CD4-positive, alpha-beta T cell treated with Interleukin-15 for 1 hour (primary cell): ENCODE data around the gene SSX4B.
"Not testable (repeated sequence)": the region's sequence is repeated elsewhere in the genome, so short reads cannot be mapped to it uniquely, and the experiment has no call there.

Source experiments
- DNase-seq: peaks from one replicate; pipeline ENCODE4 v3.0.0-alpha.2; 2020

SSX4B gene, protein sequence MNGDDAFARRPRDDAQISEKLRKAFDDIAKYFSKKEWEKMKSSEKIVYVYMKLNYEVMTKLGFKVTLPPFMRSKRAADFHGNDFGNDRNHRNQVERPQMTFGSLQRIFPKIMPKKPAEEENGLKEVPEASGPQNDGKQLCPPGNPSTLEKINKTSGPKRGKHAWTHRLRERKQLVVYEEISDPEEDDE

GRCh38 chrX:48411860-48412259, at the start of gene SSX4B:
TSS of gene SSX4B (minus strand) at chrX:48411960. CDS start at chrX:48411372, 588 bp downstream.
- DNase-seq, result not testable (repeated sequence)

GRCh38 chrX:48460606-48461005, 48.8 kb upstream of the SSX4B start:
- DNase-seq, result no peak

DNA sequence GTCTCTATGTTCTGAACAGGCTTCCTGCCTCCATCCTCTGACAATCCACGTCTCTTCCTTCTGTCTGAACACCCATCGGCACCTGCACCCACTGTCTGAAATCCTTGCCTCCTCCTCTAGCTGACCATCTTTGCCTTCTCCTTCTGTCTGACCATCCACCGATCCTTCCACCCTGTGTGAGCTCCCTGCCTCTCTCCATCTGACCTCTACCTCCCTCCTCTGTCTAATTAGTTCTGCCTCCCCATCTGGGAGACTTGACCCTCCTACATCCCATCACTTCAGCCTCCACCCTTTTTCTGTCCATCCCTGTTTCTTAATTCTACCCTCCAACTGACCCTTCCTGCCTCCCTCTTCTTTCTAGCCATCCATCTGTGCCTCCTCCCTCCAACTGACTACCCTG, 48.3 kb upstream of the SSX4B start:
- no peak for DNase-seq

GRCh38 chrX:48459483-48459882, 47.7 kb upstream of the SSX4B start:
- no peak for DNase-seq

DNA sequence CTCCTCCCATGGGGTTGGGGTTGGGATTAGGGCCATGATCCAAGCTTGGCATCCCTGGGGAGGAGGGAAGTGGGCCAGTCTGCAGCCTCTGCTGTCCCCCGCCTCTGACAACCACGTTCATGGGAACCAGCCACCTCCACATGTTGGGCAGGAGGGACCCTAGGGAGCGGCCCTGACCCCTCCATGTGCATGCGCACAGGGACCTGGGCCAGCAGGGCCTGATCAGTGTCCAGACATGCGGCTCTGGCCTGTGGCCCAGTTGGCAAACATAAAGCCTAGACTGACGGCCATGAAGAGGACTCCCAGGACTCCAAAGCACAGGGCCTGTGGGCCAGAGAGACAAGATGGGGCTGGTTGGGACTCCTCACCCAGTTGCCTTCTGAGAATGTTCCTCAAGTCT, 47.0 kb upstream of the SSX4B start:
- DNase-seq, result no peak

DNA sequence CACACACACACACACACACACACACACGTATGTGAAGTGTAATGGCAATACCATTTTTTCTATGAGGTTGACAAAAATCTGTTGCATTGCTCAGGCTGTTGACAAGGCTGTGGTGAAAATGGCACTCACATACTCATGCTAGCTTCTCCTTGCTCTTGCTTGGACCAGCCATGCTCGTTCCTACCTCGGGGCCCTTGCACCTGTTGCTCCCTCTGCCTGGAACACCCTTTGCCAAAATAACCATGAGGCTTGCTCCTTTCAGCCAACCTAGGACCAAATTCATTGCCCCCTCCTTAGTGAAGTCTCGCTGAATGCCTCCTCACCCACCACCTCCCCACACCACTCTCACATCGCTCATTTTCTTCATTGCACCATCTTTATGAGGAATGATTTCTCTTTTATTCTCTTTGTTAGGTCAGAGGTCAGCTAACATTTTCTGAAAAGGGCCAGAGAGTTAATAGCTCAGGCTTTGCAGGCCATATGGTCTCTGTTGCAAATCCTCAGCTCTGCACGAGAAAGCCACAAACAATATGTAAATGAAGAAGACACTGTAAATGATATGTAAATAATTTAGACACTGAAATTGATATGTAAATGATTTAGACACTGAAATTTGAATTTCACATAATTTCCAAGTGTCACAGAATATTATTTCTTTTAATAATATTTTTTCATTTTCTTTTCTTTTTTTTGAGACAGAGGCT, 45.0 kb upstream of the SSX4B start:
- DNase-seq, result no peak

- DNase-seq, result no peak
Measured at GRCh38 chrX:48451708-48452107, 39.9 kb upstream of the SSX4B start.

GRCh38 chrX:48450076-48450475, 38.3 kb upstream of the SSX4B start:
- no peak for DNase-seq

GRCh38 chrX:48447201-48447600, 35.4 kb upstream of the SSX4B start:
- not testable (repeated sequence) for DNase-seq

GRCh38 chrX:48433713-48434112, 22.0 kb upstream of the SSX4B start:
- DNase-seq, result not testable (repeated sequence)

- DNase-seq, result not testable (repeated sequence)
Measured at GRCh38 chrX:48430166-48430565, 18.4 kb upstream of the SSX4B start.

DNA sequence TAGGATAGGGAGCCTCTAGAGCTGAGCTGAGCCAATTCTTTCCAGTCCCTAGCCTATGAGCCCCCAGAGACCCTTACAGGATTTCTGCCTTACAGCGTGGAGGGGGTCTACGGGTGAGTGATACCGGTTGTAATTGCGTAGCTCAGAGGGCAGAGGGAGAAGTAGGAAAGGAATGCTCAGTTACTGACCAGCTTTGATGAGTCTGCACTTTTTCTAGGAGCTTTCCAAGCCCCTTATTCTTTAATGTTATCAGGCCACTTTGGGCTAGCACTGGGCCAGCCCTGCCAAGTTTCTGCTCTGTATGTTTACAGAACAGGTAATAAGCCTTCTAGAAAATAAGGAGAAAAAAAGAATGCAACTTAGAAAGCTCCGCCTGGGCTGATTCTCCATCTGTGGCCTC, 17.8 kb upstream of the SSX4B start:
- not testable (repeated sequence) for DNase-seq

- DNase-seq, result not testable (repeated sequence)
Measured at GRCh38 chrX:48427027-48427716, 15.4 kb upstream of the SSX4B start.

DNA sequence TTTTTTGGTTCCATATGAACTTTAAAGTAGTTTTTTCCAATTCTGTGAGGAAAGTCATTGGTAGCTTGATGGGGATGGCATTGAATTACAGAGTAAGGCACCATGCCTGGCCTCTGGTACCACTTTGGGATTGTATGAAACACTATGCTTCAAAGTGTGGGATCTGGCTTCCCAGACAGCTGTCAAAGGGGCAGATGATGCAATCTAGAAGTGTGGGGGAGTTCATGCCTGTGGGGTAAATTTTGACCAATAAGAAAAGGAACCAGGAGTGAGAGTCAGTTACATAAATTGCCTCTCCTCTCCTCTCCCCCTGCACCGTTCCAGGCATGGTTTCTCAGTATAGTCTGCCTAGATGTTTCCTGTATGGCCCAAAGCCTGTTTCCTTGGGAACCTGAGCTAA, 13.9 kb downstream of the SSX4B start:
- DNase-seq, result not testable (repeated sequence)

DNA sequence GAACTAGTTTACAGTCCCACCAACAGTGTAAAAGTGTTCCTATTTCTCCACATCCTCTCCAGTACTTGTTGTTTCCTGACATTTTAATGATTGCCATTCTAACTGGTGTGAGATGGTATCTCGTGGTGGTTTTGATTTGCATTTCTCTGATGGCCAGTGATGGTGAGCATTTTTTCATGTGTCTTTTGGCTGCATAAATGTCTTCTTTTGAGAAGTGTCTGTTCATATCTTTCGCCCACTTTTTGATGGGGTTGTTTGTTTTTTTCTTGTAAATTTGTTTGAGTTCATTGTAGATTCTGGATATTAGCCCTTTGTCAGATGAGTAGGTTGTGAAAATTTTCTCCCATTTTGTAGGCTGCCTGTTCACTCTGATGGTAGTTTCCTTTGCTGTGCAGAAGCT, 14.8 kb downstream of the SSX4B start:
- DNase-seq, result not testable (repeated sequence)

- DNase-seq, result not testable (repeated sequence)
Measured at GRCh38 chrX:48383239-48383638, 28.5 kb downstream of the SSX4B start, which contains the start of gene SSX4. TSS of gene SSX4 (plus strand) at chrX:48383539. CDS start at chrX:48384054, 515 bp downstream.

GRCh38 chrX:48370408-48370807, 41.4 kb downstream of the SSX4B start:
- DNase-seq, result not testable (repeated sequence)

DNA sequence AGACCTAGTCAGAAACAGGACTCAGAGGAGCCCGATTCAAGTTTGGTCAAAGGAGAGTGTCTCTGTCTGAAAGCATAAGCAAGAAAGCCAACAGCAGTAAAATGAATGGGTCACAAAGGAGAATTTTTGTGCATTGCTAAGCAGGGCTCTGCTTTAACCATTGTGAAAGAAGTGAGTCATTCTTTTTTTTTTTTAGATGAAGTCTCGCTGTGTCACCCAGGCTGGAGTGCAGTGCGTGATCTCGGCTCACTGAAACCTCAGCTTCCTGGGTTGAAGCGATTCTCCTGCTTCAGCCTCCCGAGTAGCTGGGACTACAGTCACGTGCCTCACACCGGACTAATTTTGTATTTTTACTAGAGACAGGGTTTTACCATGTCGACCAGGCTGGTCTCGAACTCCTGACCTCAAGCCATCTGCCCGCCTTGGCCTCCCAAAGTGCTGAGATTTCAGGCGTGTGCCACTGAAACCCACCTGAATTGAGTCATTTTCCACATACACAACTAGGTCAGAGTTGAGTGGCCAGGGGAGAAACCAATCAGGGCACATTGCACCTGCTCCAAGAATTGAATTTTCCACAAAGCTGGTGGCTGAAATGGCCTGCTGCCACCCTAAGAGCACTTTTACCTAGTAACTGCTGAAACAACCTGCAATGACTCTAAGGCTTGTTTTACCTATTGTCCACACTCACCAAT, 43.9 kb downstream of the SSX4B start:
- not testable (repeated sequence) for DNase-seq

DNA sequence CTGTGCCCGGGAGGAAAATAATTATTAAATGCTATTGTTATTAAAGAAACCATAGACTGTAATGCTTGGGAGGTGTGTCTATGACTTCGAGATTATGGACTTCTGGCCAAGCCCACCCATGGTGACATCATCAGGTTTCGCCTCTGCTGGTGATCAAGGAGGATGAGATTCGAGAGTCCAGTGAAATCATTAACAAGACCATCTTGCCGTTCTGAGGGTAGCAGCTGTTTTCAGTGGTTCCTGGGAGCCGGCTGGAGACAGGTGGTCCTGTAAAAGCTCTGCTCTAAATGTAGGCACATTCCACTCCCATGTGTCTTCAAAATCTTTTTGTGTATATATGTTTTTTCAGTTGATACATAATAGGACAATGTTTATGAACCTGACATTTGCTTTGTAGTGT, 52.5 kb downstream of the SSX4B start:
- DNase-seq, result not testable (repeated sequence)

DNA sequence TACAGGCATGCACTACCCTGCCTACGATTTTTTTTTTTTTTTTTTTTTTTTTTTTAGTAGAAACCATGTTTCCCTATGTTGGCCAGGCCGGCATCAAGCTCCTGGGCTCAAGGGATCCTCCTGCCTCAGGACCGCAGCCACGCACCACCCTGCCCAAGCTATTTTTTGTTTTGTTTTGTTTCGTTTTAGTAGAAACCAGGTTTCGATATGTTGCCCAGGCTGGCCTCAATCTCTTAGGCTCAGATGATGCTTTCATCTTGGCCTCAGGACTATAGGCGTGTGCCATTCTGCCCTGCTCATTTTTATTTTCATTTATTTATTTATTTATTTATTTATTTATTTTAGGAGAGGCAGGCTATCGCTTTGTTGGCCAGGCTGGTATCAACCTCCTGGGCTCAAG, 54.1 kb downstream of the SSX4B start:
- DNase-seq, result no peak

GRCh38 chrX:48356315-48357094, 55.3 kb downstream of the SSX4B start, which contains the start of gene SSX3:
TSS of gene SSX3 (minus strand) at chrX:48356703. CDS start at chrX:48355249, 1,454 bp downstream.
- not testable (repeated sequence) for DNase-seq
